ENCODE results near the gene NDFIP2. TPM values are rescaled to one million over a fixed set of nuclear protein-coding genes. Genes with fewer than 3 reads are reported as not detected.

The NDFIP2 gene
- total RNA-seq = 31.1 and 65.8 TPM in 2 replicates

GRCh38 chr13:79480954-79481684 is at the start of gene NDFIP2:
TSS of gene NDFIP2 (plus strand) at chr13:79481155. CDS start at chr13:79481204, 49 bp downstream.

Other genes with a start within 250 kb of the NDFIP2 start
- 18.7 and 29.1 TPM in 2 replicates for gene RBM26, start 74.9 kb upstream of the NDFIP2 start, total RNA-seq

All from smooth muscle cell of trachea (primary cell).